ENCODE measurements around the gene WNT3. TPM values are rescaled to one million over a fixed set of nuclear protein-coding genes. Genes with fewer than 3 reads are reported as not detected.

WNT3 gene
- total RNA-seq, 2 experiments from 2014 or later, result not detected

DNA sequence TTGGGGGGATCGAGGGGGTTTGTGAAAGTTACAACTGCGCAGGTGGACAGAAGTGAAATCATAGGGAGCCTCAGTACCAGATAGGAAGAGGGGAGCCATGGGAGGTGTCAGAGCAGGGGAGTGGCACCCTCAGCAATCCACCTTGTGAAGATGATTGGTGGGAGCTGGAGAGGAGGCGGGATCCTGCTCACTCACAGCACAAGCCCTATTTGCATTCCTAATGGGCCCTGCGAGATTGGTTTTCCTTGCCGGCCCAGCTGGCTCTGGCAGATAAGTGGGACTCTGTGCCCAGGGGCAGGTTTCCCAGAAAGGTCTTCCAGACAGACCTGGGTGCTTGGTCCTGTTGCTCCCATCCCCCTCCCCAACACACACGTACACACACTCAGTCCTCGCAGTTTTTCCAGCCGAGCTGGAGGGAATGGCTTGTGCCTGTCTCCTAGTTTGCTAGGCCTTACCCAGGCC, 9.4 kb downstream of the WNT3 start:
- no peaks in the 10 kb centered on the region for H3K4me1 ChIP-seq (ENCODE audit: insufficient read depth, low read length)
- no peaks in the 10 kb centered on the region for H3K36me3 Mint-ChIP-seq (ENCODE audit: low read depth)
- H3K36me3 ChIP-seq (ENCODE audit: insufficient read depth, low read length), result no peaks in the 10 kb centered on the region
- H3K4me1 Mint-ChIP-seq (ENCODE audit: low read depth), result no peaks in the 10 kb centered on the region
- CTCF ChIA-PET, result no interaction called here
- H3K27ac ChIP-seq (ENCODE audit: low read depth in 1 of 2, low read length in 2 of 2), result no peak overlapping the region
- H3K4me3 Mint-ChIP-seq, result no peak overlapping the region
- H3K4me3 ChIP-seq (ENCODE audit: low read length), result no peak overlapping the region
- H3K27me3 Mint-ChIP-seq, result peaks cover 38% of the 10 kb centered on the region
- TF ChIP-seq, protein P1, sequence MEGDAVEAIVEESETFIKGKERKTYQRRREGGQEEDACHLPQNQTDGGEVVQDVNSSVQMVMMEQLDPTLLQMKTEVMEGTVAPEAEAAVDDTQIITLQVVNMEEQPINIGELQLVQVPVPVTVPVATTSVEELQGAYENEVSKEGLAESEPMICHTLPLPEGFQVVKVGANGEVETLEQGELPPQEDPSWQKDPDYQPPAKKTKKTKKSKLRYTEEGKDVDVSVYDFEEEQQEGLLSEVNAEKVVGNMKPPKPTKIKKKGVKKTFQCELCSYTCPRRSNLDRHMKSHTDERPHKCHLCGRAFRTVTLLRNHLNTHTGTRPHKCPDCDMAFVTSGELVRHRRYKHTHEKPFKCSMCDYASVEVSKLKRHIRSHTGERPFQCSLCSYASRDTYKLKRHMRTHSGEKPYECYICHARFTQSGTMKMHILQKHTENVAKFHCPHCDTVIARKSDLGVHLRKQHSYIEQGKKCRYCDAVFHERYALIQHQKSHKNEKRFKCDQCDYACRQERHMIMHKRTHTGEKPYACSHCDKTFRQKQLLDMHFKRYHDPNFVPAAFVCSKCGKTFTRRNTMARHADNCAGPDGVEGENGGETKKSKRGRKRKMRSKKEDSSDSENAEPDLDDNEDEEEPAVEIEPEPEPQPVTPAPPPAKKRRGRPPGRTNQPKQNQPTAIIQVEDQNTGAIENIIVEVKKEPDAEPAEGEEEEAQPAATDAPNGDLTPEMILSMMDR (IDR thresholded peaks at IDR 0.05), result no peak
- ATAC-seq (ENCODE audit: poor library complexity), result no peak
- no peaks in the 10 kb centered on the region for H3K9me3 ChIP-seq (ENCODE audit: control insufficient read depth in 1 of 2, insufficient read depth in 1 of 2, low read length in 2 of 2)
- no peaks in the 10 kb centered on the region for H3K9me3 Mint-ChIP-seq
- no peak overlapping the region for H3K27ac Mint-ChIP-seq
- DNase-seq, result no peak
- peaks cover 13 to 19% of the 10 kb centered on the region in 2 experiments for H3K27me3 ChIP-seq (ENCODE audit: control insufficient read depth in 1 of 2, insufficient read depth in 2 of 2, low read length in 2 of 2)
- POLR2A ChIA-PET, result no interaction called here
- intact Hi-C loops (cut with DNase I, micrococcal nuclease), result no loop called here

DNA sequence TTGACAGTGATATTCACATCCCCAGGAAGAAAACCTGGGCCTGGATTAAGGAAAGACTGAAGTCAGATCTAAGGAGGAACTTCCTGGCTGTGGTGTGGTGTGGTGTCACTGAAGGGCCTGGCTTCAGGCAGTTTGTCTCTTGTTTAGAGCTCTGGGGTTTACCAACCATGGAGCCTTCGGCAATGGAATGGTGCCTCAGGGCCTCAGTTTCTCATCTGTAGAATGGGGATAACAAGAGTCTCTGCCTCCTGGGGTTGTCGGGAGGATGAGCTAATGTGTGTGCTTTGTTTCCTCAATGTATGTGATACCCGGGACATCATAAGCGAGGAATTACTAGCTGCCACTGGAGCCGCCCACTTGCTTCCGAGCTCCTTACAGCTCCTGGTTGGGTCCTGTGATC, 12.7 kb downstream of the WNT3 start:
- H3K4me1 Mint-ChIP-seq (ENCODE audit: low read depth), result no peaks in the 10 kb centered on the region
- no peak overlapping the region for H3K4me3 Mint-ChIP-seq
- DNase-seq (no peak), ATAC-seq (ENCODE audit: poor library complexity) (no peak)
- H3K27me3 Mint-ChIP-seq, result peaks cover 13% of the 10 kb centered on the region
- CTCF ChIA-PET, result no interaction called here
- H3K4me3 ChIP-seq (ENCODE audit: low read length), result no peak overlapping the region
- H3K9me3 Mint-ChIP-seq, result no peaks in the 10 kb centered on the region
- H3K27ac Mint-ChIP-seq, result no peak overlapping the region
- H3K9me3 ChIP-seq (ENCODE audit: control insufficient read depth in 1 of 2, insufficient read depth in 1 of 2, low read length in 2 of 2), result peaks cover 0 to under 1% of the 10 kb centered on the region in 2 experiments
- no peaks in the 10 kb centered on the region for H3K36me3 ChIP-seq (ENCODE audit: insufficient read depth, low read length)
- H3K4me1 ChIP-seq (ENCODE audit: insufficient read depth, low read length), result no peaks in the 10 kb centered on the region
- intact Hi-C loops (cut with DNase I, micrococcal nuclease), result no loop called here
- H3K27ac ChIP-seq (ENCODE audit: low read depth in 1 of 2, low read length in 2 of 2), result no peak overlapping the region
- H3K27me3 ChIP-seq (ENCODE audit: control insufficient read depth in 1 of 2, insufficient read depth in 2 of 2, low read length in 2 of 2), result no peaks in the 10 kb centered on the region
- TF ChIP-seq, protein P1 (IDR thresholded peaks at IDR 0.05), result no peak
- no peaks in the 10 kb centered on the region for H3K36me3 Mint-ChIP-seq (ENCODE audit: low read depth)
- POLR2A ChIA-PET, result no interaction called here

DNA sequence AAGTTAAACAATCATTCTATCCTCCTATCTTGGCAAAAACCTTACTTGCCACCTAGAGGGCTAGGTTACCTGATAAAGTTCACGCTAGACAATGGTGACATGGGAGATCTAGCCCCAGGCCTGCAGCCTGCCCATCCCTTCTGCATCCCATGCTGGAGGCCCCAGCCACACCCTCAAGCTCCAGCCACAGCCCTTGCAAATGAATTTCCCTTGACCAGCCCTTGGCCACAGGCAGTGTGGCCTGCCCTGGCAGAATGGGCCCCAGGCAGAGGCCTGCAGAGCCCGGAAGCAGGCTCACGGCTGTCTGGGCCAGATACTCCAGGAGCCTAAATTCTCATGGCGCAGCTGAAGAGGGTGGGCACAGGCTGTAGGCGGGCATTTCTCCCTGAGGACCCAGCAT, 14.9 kb downstream of the WNT3 start:
- Mint-ChIP-seq H3K36me3 (ENCODE audit: low read depth) (no peaks in the 10 kb centered on the region), H3K9me3 (no peaks in the 10 kb centered on the region), H3K27me3 (peaks cover 5% of the 10 kb centered on the region), H3K4me1 (ENCODE audit: low read depth) (no peaks in the 10 kb centered on the region), H3K4me3 (no peak overlapping the region), H3K27ac (no peak overlapping the region)
- Histone ChIP-seq H3K4me1 (ENCODE audit: insufficient read depth, low read length) (no peaks in the 10 kb centered on the region), H3K9me3 (ENCODE audit: control insufficient read depth in 1 of 2, insufficient read depth in 1 of 2, low read length in 2 of 2) (peaks cover 0 to 3% of the 10 kb centered on the region in 2 experiments), H3K36me3 (ENCODE audit: insufficient read depth, low read length) (no peaks in the 10 kb centered on the region), H3K4me3 (ENCODE audit: low read length) (no peak overlapping the region), H3K27ac (ENCODE audit: low read depth in 1 of 2, low read length in 2 of 2) (no peak overlapping the region), H3K27me3 (ENCODE audit: control insufficient read depth in 1 of 2, insufficient read depth in 2 of 2, low read length in 2 of 2) (no peaks in the 10 kb centered on the region)
- intact Hi-C loops (cut with DNase I, micrococcal nuclease), result no loop called here
- CTCF ChIA-PET, result no interaction called here
- POLR2A ChIA-PET, result no interaction called here
- DNase-seq, result no peak
- no peak for ATAC-seq (ENCODE audit: poor library complexity)
- TF ChIP-seq, protein P1 (IDR thresholded peaks at IDR 0.05), result no peak
